GM19452 (cell line): Measurements from ENCODE around the gene CCL16.
"Not testable (repeated sequence)": the region's sequence is repeated elsewhere in the genome, so short reads cannot be mapped to it uniquely, and the experiment has no call there.

Source experiments
- ATAC-seq: cut with Tn5 transposase; IDR thresholded peaks from one replicate; pipeline ENCODE4 v1.9.1; 2021; ENCODE audit not compliant: unreplicated experiment

Gene CCL16, protein sequence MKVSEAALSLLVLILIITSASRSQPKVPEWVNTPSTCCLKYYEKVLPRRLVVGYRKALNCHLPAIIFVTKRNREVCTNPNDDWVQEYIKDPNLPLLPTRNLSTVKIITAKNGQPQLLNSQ

GRCh38 chr17:35981246-35981645, at the start of gene CCL16:
Gene CCL16, minus strand, starts transcription at chr17:35981497. Its CDS starts 77 bp downstream, at chr17:35981420.
- no peak for ATAC-seq

GRCh38 chr17:36030956-36031355, 49.7 kb upstream of the CCL16 start:
- ATAC-seq: no peak

- no peak for ATAC-seq
These were observed 46.5 kb upstream of the CCL16 start for GRCh38 chr17:36027761-36028160.

GRCh38 chr17:36024106-36024869, 43.0 kb upstream of the CCL16 start:
- no peak for ATAC-seq

DNA sequence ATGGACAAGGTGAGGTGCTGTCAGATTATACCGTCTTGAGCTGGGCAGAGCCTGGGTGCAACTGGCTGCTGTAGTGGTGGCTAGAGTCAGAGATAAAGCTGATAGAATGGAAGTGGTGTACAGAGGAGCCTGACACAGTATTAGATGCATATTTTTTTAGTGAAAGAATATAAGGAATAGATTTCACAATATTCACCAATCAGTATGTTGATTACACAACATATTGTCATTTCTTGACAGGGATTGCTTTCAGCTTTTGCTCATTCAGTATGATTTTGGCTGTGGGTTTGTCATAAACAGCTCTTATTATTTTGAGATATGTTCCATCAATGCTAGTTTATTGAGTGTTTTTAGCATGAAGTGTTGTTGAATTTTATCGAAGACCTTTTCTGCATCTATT, 38.1 kb upstream of the CCL16 start:
- no peak for ATAC-seq

GRCh38 chr17:36017799-36018198, 36.5 kb upstream of the CCL16 start, which contains the start of gene CCL23:
Gene CCL23, minus strand, starts transcription at chr17:36017972. Its CDS starts 75 bp downstream, at chr17:36017897.
- ATAC-seq: no peak

- no peak for ATAC-seq
These were observed 35.3 kb upstream of the CCL16 start for GRCh38 chr17:36016555-36016954.

GRCh38 chr17:36015895-36016294, 34.6 kb upstream of the CCL16 start:
- not testable (repeated sequence) for ATAC-seq

GRCh38 chr17:36014946-36015345, 33.6 kb upstream of the CCL16 start:
- ATAC-seq: no peak

GRCh38 chr17:36011201-36011600, 29.9 kb upstream of the CCL16 start:
- no peak for ATAC-seq

DNA sequence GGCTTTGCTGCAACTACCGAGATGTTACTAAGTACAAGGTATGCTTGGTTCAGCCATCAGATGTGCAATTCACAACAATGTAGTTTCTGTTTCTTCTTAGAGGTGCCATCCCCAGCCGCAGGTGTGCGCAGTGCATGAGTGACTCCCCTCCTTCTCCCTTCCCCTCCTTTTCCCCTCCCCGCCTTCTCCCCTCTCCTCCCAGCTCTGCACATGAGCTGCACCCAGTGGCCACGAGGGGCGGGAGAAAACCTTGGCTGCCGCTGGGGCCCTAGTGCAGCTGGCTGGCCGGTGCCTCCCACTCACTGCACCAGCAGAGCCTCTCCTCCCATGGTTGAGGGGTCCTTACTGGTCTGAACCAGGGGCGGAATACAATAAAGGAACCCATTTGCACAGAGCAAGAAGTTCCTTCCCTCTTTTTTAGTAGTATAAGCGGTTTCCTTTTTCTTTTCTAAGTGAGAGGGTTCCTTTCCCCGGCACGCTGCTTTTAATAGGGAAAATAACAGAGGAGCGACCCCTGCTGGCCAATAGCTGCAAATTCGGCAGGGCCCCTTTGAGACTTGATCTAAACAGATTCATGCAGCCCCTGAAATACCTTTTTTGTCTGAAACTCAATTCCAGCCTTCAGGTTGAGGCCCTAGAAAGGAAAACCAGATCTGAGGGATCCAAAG, 27.8 kb upstream of the CCL16 start:
- no peak for ATAC-seq

GRCh38 chr17:36004594-36005108, 23.4 kb upstream of the CCL16 start:
- ATAC-seq: no peak

GRCh38 chr17:36002631-36003030, 21.3 kb upstream of the CCL16 start:
- ATAC-seq: no peak

GRCh38 chr17:36001862-36002603, 20.7 kb upstream of the CCL16 start:
- no peak for ATAC-seq

GRCh38 chr17:36001110-36001771, 19.9 kb upstream of the CCL16 start, which contains the start of gene CCL15:
Gene CCL15, minus strand, starts transcription at chr17:36001553. Its CDS starts 61 bp downstream, at chr17:36001492.
- ATAC-seq: no peak

GRCh38 chr17:36000732-36001109, 19.4 kb upstream of the CCL16 start:
- ATAC-seq: no peak

DNA sequence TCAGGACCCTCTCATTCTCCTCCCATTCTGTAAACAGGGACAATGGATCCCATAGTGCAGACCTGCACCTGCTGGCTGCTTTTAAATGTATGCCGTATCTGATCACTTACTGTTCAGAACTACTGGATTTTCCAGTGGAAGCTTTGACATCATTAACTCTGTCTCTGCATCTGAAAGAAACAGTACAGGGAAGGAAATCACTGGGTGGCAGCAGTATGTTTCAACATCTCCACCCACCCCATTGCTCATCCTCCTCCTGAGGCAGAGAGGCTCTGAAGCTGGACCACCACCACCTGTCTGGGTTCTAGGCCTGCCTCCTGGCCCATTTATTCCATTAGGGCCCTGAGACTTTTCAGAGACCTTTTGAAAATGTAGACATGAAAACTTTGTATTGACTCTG, 17.5 kb upstream of the CCL16 start:
- ATAC-seq: no peak

GRCh38 chr17:35998018-35998545, 16.8 kb upstream of the CCL16 start:
- ATAC-seq: no peak

DNA sequence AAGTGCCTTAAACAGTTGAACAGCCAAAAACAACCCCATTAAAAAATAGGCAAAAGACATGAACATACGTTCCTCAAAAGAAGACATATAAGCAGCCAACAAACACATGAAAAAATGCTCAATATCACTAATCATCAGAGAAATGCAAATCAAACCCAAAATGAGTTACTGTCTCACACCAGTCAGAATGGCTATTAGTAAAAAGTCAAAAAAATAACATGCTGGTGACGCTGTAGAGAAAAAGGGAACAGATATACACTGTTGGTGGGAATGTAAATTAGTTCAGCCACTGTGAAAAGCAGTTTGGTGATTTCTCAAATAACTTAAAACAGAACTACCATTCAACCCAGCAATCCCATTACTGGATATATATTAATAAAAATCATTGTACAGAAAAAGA, 14.0 kb upstream of the CCL16 start:
- ATAC-seq: not testable (repeated sequence)

- no peak for ATAC-seq
These were observed 9.8 kb upstream of the CCL16 start for GRCh38 chr17:35991075-35991474.
